Measurements from ENCODE around the gene LPP. TPM values are rescaled to one million over a fixed set of nuclear protein-coding genes. Genes with fewer than 3 reads are reported as not detected.

The LPP gene
- total RNA-seq, 1 donor from 2014 or later, result 23.1 TPM

DNA sequence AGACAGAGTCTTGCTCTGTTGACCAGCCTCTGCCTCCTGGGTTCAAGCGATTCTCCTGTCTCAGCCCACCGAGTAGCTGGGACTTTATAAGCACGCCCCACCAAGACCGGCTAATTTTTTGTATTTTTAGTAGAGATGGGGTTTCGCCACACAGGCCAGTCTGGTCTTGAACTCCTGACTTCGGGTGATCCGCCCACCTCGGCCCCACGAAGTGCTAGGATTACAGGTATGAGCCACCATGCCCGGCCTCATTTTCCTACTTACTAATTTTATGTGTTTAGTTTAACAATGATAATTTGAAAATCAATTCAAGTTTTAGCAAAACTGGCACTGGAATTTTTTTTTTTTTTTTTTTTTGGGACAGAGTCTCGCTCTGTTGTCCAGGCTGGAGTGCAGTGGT, 336.5 kb downstream of the LPP start:
- no peak overlapping the region for H3K27ac Mint-ChIP-seq (ENCODE audit: unreplicated experiment)
- H3K27me3 Mint-ChIP-seq (ENCODE audit: unreplicated experiment), result no peaks in the 10 kb centered on the region
- TF ChIP-seq, protein P1, sequence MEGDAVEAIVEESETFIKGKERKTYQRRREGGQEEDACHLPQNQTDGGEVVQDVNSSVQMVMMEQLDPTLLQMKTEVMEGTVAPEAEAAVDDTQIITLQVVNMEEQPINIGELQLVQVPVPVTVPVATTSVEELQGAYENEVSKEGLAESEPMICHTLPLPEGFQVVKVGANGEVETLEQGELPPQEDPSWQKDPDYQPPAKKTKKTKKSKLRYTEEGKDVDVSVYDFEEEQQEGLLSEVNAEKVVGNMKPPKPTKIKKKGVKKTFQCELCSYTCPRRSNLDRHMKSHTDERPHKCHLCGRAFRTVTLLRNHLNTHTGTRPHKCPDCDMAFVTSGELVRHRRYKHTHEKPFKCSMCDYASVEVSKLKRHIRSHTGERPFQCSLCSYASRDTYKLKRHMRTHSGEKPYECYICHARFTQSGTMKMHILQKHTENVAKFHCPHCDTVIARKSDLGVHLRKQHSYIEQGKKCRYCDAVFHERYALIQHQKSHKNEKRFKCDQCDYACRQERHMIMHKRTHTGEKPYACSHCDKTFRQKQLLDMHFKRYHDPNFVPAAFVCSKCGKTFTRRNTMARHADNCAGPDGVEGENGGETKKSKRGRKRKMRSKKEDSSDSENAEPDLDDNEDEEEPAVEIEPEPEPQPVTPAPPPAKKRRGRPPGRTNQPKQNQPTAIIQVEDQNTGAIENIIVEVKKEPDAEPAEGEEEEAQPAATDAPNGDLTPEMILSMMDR (IDR thresholded peaks at IDR 0.05; ENCODE audit: partially characterized antibody, unreplicated experiment), result no peak
- no peaks in the 10 kb centered on the region for H3K4me1 Mint-ChIP-seq (ENCODE audit: low read depth, unreplicated experiment)
- H3K9me3 Mint-ChIP-seq (ENCODE audit: unreplicated experiment), result no peaks in the 10 kb centered on the region
- H3K36me3 Mint-ChIP-seq (ENCODE audit: unreplicated experiment), result no peaks in the 10 kb centered on the region
- no peak for DNase-seq
- H3K4me3 Mint-ChIP-seq (ENCODE audit: unreplicated experiment), result no peak overlapping the region

DNA sequence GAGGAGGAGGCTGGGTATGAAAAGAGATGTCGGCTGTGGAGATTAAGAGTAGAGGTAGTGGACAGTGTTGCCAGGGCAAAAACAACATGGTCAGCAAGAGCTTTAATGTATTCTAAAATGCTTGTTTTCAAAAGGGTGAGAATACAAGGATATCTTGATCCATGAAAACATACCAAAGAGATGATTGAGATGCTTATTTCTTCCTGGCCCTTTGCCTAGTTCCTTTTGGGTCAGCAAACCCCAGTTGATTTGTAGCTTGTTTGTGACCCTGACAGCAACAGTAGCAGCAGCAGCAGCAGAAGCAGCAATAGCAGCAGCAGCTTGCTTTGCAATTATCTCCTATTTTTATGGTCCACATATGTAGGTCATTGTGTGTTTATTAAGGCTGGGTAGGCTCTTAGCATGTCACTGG, 337.3 kb downstream of the LPP start:
- Mint-ChIP-seq H3K4me1 (ENCODE audit: low read depth, unreplicated experiment) (no peaks in the 10 kb centered on the region), H3K27ac (ENCODE audit: unreplicated experiment) (no peak overlapping the region), H3K36me3 (ENCODE audit: unreplicated experiment) (no peaks in the 10 kb centered on the region), H3K4me3 (ENCODE audit: unreplicated experiment) (no peak overlapping the region), H3K9me3 (ENCODE audit: unreplicated experiment) (no peaks in the 10 kb centered on the region), H3K27me3 (ENCODE audit: unreplicated experiment) (no peaks in the 10 kb centered on the region)
- TF ChIP-seq, protein P1 (IDR thresholded peaks at IDR 0.05; ENCODE audit: partially characterized antibody, unreplicated experiment), result no peak
- DNase-seq, result no peak

DNA sequence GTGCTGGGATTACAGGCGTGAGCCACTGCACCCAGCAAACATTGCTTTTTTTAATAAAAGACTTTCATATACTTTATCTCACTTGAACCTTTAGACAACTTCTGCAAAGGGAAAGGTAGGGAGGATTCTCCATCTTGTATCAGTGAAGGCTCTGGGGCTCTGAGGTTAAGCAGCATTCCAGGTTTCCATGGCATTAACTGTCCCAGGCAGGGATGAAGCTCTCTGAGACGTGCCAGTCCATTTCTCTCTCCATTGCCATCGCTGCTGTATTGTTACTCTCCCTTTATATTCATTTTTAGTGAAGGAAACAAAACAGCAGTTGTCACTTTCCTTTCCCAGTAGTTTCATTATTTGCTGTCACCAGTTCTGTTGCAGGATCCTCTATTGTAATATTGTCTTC, 342.4 kb downstream of the LPP start:
- Mint-ChIP-seq H3K4me3 (ENCODE audit: unreplicated experiment) (no peak overlapping the region), H3K27me3 (ENCODE audit: unreplicated experiment) (no peaks in the 10 kb centered on the region), H3K36me3 (ENCODE audit: unreplicated experiment) (no peaks in the 10 kb centered on the region), H3K27ac (ENCODE audit: unreplicated experiment) (no peak overlapping the region), H3K9me3 (ENCODE audit: unreplicated experiment) (no peaks in the 10 kb centered on the region), H3K4me1 (ENCODE audit: low read depth, unreplicated experiment) (no peaks in the 10 kb centered on the region)
- DNase-seq, result no peak
- TF ChIP-seq, protein P1 (IDR thresholded peaks at IDR 0.05; ENCODE audit: partially characterized antibody, unreplicated experiment), result no peak

DNA sequence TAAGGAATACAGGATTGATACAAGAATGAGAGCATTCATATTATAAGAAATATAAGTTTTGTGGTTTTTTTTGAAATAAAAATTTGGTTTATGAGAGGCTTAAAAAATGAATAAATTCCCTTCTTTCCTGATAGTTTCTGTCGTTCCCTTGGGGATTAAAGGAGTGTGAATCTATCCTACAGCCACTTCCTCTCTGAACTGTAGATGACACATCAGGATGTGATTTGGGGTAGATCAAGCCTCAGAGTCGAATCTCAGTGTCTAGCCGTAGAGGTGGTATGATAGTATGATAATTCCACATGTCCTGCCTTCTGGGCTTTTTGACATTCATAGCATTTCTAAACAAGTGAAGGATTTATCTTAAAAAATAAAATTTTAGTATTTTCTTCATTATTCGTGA, 343.1 kb downstream of the LPP start:
- H3K9me3 Mint-ChIP-seq (ENCODE audit: unreplicated experiment), result no peaks in the 10 kb centered on the region
- H3K4me1 Mint-ChIP-seq (ENCODE audit: low read depth, unreplicated experiment), result no peaks in the 10 kb centered on the region
- DNase-seq, result no peak
- TF ChIP-seq, protein P1 (IDR thresholded peaks at IDR 0.05; ENCODE audit: partially characterized antibody, unreplicated experiment), result no peak
- H3K27ac Mint-ChIP-seq (ENCODE audit: unreplicated experiment), result no peak overlapping the region
- H3K36me3 Mint-ChIP-seq (ENCODE audit: unreplicated experiment), result no peaks in the 10 kb centered on the region
- H3K4me3 Mint-ChIP-seq (ENCODE audit: unreplicated experiment), result no peak overlapping the region
- H3K27me3 Mint-ChIP-seq (ENCODE audit: unreplicated experiment), result no peaks in the 10 kb centered on the region

DNA sequence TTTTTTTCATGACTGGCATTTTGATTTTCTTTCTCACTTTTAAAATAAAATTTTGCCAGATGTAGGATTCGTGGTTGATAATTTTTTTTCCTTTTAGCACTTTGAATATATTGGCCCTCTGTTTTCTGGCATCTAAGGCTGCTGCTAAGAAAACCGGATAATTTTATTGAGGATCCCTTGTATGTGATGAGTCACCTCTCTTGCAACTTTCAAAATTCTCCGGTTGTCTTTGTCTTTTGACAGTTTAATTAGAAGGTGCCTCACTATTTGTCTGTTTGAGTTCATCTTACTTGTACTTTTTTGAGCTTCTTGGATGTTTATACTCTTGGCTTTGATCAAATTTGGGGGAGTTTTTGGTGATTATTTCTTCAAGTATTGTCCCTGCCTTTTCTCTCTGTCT, 349.7 kb downstream of the LPP start:
- no peaks in the 10 kb centered on the region for H3K27me3 Mint-ChIP-seq (ENCODE audit: unreplicated experiment)
- no peak overlapping the region for H3K4me3 Mint-ChIP-seq (ENCODE audit: unreplicated experiment)
- TF ChIP-seq, protein P1 (IDR thresholded peaks at IDR 0.05; ENCODE audit: partially characterized antibody, unreplicated experiment), result no peak
- no peak for DNase-seq
- H3K27ac Mint-ChIP-seq (ENCODE audit: unreplicated experiment), result no peak overlapping the region
- peaks cover 6% of the 10 kb centered on the region for H3K36me3 Mint-ChIP-seq (ENCODE audit: unreplicated experiment)
- no peaks in the 10 kb centered on the region for H3K4me1 Mint-ChIP-seq (ENCODE audit: low read depth, unreplicated experiment)
- H3K9me3 Mint-ChIP-seq (ENCODE audit: unreplicated experiment), result peaks cover 3% of the 10 kb centered on the region

All from glutamatergic neuron (in vitro differentiated cells).